M059J (cell line): Measurements from ENCODE around the gene LRP3. TPM values are rescaled to one million over a fixed set of nuclear protein-coding genes. Genes with fewer than 3 reads are reported as not detected.
A peak's percentile ranks its signal among the peaks of the same experiment; 100 is the strongest.
"Not testable (repeated sequence)": the region's sequence is repeated elsewhere in the genome, so short reads cannot be mapped to it uniquely, and the experiment has no call there.

ENCODE experiments used
- DNase-seq: peaks from one replicate; pipeline ENCODE4 v3.0.0-alpha.2; 2012; ENCODE audit warnings: low read depth
- total RNA-seq: library from RNA; depleted of rRNA; stranded (reverse); fragments of >200 nt; shearing (Covaris generic); gene quantifications from 2 replicates; pipeline ENCODE4 v1.2.3, GENCODE V29; 2014; rRNA removed

The LRP3 gene
- total RNA-seq = 2.0 and 2.1 TPM in 2 replicates

- DNase-seq = no peak
Observed at GRCh38 chr19:33193865-33194362, at the start of gene LRP3. TSS of gene LRP3 (plus strand) at chr19:33194330. CDS start at chr19:33194786, 456 bp downstream.

- DNase-seq = no peak
Observed at GRCh38 chr19:33146209-33146608, 47.9 kb upstream of the LRP3 start.

GRCh38 chr19:33147538-33147937, 46.6 kb upstream of the LRP3 start:
- DNase-seq = no peak

- no peak for DNase-seq
Observed at GRCh38 chr19:33150852-33151518, 43.1 kb upstream of the LRP3 start.

GRCh38 chr19:33152176-33152575, 42.0 kb upstream of the LRP3 start:
- no peak for DNase-seq

GRCh38 chr19:33152625-33153024, 41.5 kb upstream of the LRP3 start:
- DNase-seq = not testable (repeated sequence)

- DNase-seq = not testable (repeated sequence)
Observed at GRCh38 chr19:33154313-33154712, 39.8 kb upstream of the LRP3 start.

GRCh38 chr19:33156334-33156733, 37.8 kb upstream of the LRP3 start:
- DNase-seq = peak; percentile 67

- no peak for DNase-seq
Observed at GRCh38 chr19:33157906-33158305, 36.2 kb upstream of the LRP3 start.

- no peak for DNase-seq
Observed at GRCh38 chr19:33158365-33158764, 35.8 kb upstream of the LRP3 start.

- no peak for DNase-seq
Observed at GRCh38 chr19:33159149-33159548, 35.0 kb upstream of the LRP3 start.

GRCh38 chr19:33159893-33160292, 34.2 kb upstream of the LRP3 start:
- DNase-seq = no peak

- no peak for DNase-seq
Observed at GRCh38 chr19:33161201-33161600, 32.9 kb upstream of the LRP3 start.

GRCh38 chr19:33163481-33163880, 30.6 kb upstream of the LRP3 start:
- no peak for DNase-seq

- DNase-seq = peak; percentile 43
Observed at GRCh38 chr19:33166037-33166436, 28.1 kb upstream of the LRP3 start.

GRCh38 chr19:33167438-33167837, 26.7 kb upstream of the LRP3 start:
- no peak for DNase-seq

GRCh38 chr19:33168528-33168927, 25.6 kb upstream of the LRP3 start:
- DNase-seq = no peak

- no peak for DNase-seq
Observed at GRCh38 chr19:33171222-33171795, 22.8 kb upstream of the LRP3 start.

- peak; percentile 68 for DNase-seq
Observed at GRCh38 chr19:33171916-33172359, 22.2 kb upstream of the LRP3 start.

GRCh38 chr19:33174186-33174585, 19.9 kb upstream of the LRP3 start:
- no peak for DNase-seq

GRCh38 chr19:33175156-33175782, 18.9 kb upstream of the LRP3 start:
- no peak for DNase-seq

GRCh38 chr19:33175886-33176669, 18.1 kb upstream of the LRP3 start:
- peak; percentile 48 for DNase-seq
